ENCODE data around the gene ZBTB24.
"Not testable (repeated sequence)": the region's sequence is repeated elsewhere in the genome, so short reads cannot be mapped to it uniquely, and the experiment has no call there.

Gene ZBTB24

DNA sequence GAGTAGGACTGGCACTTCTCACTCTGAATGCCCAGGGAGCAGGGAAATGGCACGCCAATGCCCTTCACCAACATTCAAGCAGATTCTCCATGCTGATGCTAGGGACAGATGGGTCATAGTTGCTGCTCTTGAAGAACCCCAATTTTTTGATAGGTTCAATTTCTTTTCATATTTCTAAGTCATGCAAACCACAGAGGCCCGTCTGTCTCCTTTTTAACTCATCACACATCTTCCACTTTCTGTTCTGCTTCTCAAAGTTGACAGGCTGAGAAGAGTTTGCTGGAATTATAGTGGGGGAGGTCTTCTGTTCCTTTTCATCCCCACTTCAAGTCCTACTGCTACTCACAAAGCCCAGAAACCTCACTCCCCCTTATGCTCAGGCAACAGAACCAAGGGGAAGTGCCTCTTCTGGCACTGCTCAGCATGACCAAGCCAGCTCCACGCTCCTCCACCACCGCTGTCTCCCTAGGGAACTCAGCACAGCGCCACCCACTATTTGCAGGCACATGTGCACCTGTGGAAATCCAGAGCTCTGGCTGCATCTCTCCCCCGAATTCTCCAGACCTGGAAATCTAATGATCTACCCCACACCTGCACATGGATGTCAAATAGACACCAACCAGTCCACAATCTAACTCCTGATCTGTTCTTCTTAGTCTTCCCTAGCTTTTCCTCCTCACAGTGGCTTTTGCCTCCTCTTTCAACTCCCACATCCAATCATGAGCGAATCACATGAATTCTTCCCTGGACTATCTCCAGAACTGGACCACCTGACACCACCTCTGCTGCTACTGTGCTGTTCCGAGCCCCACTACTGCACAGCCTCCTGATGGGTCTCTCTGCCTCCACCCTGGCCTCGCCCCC is 10.7 kb downstream of the ZBTB24 start:
- Mint-ChIP-seq H3K4me3 (no peak overlapping the region), H3K36me3 (ENCODE audit: low read depth) (peaks cover 96% of the 10 kb centered on the region), H3K9me3 (no peaks in the 10 kb centered on the region), H3K27ac (no peak overlapping the region), H3K4me1 (ENCODE audit: low read depth) (peaks cover 26% of the 10 kb centered on the region), H3K27me3 (no peaks in the 10 kb centered on the region)
- intact Hi-C loops (cut with micrococcal nuclease): no loop called here

DNA sequence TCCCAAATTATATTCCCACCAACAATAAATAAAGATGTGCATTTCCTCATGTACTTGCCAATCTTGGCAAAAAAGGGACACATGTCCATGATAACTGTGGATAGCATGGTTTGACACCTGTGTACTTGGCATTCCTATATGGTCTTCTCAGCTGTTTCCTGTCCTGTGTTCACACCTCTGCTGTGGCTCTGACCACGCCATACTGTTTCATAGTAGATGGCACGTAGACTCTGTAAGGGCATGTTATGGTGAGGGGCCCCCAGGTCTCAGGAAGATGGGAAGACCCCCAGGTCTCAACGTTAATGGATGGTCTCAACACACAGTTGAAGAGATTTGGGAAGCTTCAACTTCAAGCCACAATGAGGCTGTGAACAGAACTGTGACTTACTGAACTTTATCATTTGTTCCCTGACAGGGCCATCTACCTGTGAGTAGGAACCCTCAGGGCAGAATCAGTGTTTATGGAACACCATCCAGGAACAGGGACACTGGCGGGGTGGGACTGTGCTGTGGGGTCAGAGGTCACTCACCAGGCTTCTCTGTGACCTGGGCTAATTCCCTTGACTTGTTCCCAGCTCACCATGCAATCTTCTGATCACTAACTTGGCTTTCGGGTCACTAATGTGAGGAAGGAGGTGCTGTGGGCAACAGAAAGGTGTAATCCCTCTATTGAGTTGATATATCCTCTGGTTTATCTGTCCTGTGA is 11.8 kb downstream of the ZBTB24 start:
- intact Hi-C loops (cut with micrococcal nuclease): no loop called here
- H3K9me3 Mint-ChIP-seq: no peaks in the 10 kb centered on the region
- peaks cover 24% of the 10 kb centered on the region for H3K4me1 Mint-ChIP-seq (ENCODE audit: low read depth)
- H3K27ac Mint-ChIP-seq: no peak overlapping the region
- no peak overlapping the region for H3K4me3 Mint-ChIP-seq
- no peaks in the 10 kb centered on the region for H3K27me3 Mint-ChIP-seq
- H3K36me3 Mint-ChIP-seq (ENCODE audit: low read depth): peaks cover 98% of the 10 kb centered on the region

DNA sequence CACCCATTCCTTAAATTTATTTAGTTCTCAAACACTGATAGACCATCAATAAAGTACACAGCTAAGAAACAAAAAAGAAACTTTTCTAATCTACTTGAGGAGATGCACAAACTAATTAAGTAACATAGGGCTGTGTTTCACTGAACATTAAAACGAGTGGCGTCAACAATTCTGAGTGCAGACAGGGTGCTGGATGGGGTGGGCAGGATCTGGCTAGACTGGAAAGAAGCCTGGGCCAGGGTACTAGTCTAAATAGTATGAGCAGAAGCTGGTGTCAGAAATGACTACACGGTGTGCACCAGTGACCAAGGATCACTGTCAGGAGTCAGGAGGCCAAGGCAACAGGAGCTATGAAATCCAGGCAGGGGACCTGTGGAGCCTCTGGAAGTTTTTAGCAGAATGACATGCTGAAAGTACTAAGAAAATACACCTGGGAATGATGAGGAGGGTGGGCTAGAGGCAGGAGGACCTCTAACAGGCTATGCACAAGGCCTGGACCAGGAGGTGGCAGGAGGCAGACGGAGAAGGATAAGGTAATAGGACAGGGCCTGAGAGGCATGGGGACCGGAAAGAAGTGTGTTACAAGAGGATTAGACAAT is 13.3 kb downstream of the ZBTB24 start:
- Mint-ChIP-seq H3K27ac (peak overlapping the region; percentile 14), H3K4me1 (ENCODE audit: low read depth) (peaks cover 24% of the 10 kb centered on the region), H3K4me3 (no peak overlapping the region), H3K36me3 (ENCODE audit: low read depth) (peaks cover 98% of the 10 kb centered on the region), H3K9me3 (no peaks in the 10 kb centered on the region), H3K27me3 (no peaks in the 10 kb centered on the region)
- intact Hi-C loops (cut with micrococcal nuclease): no loop called here

DNA sequence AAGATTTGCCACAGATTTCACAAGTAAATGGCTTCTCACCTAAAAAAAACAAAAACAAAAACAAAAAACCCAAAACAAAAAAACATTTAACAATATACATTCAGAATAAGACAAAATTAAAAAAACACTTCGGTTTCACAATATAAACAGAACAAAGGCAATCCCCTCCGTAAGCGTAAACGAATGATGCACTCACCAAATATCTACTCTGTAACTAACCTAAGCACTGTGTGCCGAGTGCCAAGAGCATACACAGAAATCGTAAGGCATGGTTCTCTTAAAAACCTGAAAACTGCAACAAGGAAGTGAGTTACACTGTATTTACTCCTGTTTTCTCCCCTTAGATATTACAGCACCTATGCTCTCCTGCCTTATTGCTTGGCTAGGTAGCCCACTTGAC is 15.3 kb downstream of the ZBTB24 start:
- no peak overlapping the region for H3K27ac Mint-ChIP-seq
- H3K36me3 Mint-ChIP-seq (ENCODE audit: low read depth): peaks cover 90% of the 10 kb centered on the region
- H3K4me3 Mint-ChIP-seq: no peak overlapping the region
- intact Hi-C loops (cut with micrococcal nuclease): no loop called here
- peaks cover 14% of the 10 kb centered on the region for H3K4me1 Mint-ChIP-seq (ENCODE audit: low read depth)
- no peaks in the 10 kb centered on the region for H3K9me3 Mint-ChIP-seq
- no peaks in the 10 kb centered on the region for H3K27me3 Mint-ChIP-seq

DNA sequence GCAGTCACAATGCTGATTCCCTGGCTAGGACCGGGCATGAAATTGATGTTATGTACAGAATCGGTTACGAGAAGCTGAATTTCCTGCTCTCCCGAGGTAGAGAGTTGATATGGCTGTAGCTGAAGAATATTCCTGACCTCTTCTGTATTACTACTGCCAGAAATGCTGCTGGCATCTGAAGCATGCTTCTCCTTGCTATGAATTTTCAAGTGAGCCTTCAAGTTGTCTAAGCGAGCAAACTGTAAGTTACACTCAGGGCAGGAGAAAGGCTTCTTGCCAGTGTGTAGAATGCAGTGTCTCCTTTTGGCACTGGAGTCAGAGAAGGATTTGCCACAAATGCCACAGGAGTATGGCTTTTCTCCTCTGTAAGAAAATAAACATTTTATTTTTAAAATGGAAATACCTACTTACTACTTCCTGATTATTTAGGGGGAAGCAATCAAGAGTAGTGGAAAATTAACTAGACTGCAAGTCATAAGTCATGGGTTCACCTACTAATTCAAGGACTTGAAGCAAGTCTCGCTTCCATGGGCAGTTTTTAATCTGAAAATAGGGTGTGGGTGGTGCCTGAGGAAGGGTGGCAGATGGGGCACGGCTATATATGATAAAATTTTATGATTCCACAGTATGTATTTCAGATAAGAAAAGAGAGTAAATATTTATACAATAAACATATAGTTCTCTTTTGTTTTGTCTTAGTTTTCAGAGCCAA is 16.7 kb downstream of the ZBTB24 start:
- intact Hi-C loops (cut with micrococcal nuclease): no loop called here
- peaks cover 89% of the 10 kb centered on the region for H3K36me3 Mint-ChIP-seq (ENCODE audit: low read depth)
- H3K4me3 Mint-ChIP-seq: no peak overlapping the region
- no peaks in the 10 kb centered on the region for H3K9me3 Mint-ChIP-seq
- H3K27ac Mint-ChIP-seq: no peak overlapping the region
- no peaks in the 10 kb centered on the region for H3K27me3 Mint-ChIP-seq
- peaks cover 7% of the 10 kb centered on the region for H3K4me1 Mint-ChIP-seq (ENCODE audit: low read depth)

DNA sequence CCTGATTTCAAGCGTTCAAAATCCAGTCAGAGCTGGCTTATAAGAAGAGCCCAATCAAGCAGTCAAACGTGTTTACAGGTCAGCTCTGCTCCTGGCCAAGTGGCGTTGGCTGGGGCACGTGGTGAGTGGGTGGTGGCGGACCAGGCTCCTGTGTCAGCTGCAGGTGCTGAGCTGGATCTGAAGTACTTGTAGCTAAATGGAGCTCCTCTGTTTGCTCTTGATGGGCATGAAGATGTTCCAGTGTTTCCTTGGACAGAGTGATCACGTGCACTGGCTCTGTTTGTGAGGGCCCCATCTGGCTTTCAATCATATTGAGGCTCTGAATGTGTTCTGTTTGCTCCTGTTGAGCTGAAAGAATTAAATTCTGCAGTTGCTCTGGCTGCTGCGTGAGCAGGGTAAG is 17.2 kb downstream of the ZBTB24 start:
- peaks cover 7% of the 10 kb centered on the region for H3K4me1 Mint-ChIP-seq (ENCODE audit: low read depth)
- H3K36me3 Mint-ChIP-seq (ENCODE audit: low read depth): peaks cover 89% of the 10 kb centered on the region
- no peak overlapping the region for H3K27ac Mint-ChIP-seq
- intact Hi-C loops (cut with micrococcal nuclease): no loop called here
- no peaks in the 10 kb centered on the region for H3K27me3 Mint-ChIP-seq
- no peak overlapping the region for H3K4me3 Mint-ChIP-seq
- H3K9me3 Mint-ChIP-seq: no peaks in the 10 kb centered on the region

DNA sequence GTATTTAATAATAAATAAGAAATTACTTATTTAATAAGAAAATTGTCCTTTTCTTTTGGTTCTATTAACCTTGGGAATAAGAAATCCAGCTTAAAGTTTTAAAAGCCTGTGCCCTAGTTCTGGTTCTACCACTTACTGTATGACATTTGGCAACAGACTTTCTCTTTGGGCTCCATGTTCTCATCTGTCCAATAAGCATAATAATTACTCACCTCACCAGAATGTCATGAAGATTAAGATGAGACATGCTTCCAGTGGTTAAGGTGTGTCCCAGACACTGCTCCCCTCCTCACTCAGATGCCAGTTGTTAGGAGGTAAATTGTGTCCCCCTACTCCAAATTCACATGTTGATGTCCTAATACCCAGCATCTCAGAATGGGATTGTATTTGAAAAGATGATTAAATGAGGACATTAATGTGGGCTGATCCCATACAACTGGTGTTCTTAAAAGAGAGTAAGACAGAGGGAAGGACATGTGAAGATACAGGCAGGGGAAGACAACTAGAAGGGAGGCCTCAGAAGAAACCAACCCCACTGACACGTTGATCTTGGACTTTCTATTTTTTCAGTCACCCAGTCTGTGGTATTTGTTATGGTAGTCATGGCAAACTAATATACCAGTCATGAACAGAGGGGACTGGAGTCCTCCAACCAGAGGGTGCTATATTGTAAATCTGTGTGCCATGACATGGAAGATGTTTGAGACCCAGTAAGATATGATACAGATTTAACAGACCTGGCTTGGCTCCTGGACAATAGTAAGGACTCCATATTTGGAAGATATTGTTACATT is 21.1 kb downstream of the ZBTB24 start:
- H3K4me1 Mint-ChIP-seq (ENCODE audit: low read depth): peaks cover 27% of the 10 kb centered on the region
- H3K4me3 Mint-ChIP-seq: no peak overlapping the region
- no peaks in the 10 kb centered on the region for H3K27me3 Mint-ChIP-seq
- no peaks in the 10 kb centered on the region for H3K9me3 Mint-ChIP-seq
- peaks cover 52% of the 10 kb centered on the region for H3K36me3 Mint-ChIP-seq (ENCODE audit: low read depth)
- no peak overlapping the region for H3K27ac Mint-ChIP-seq
- intact Hi-C loops (cut with micrococcal nuclease): no loop called here

DNA sequence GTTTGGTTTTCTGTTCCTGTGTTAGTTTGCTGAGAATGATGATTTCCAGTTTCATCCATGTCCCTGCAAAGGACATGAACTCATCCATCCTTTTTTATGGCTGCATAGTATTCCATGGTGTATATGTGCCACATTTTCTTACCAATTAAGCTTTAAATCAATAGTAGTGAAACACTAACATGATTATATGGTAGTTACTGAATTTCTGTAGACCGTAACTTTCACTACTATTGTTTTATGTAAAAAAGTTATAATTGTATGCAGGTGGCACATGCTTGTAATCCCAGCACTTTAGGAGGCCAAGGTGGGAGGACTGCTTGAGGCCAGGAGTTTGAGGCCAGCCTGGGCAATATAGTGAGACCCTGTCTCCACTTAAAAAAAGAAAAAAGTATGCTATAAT is 21.8 kb downstream of the ZBTB24 start:
- H3K27me3 Mint-ChIP-seq; H3K9me3 Mint-ChIP-seq; H3K4me3 Mint-ChIP-seq; H3K27ac Mint-ChIP-seq; intact Hi-C loops (cut with micrococcal nuclease): not testable (repeated sequence)
- peaks cover 34% of the 10 kb centered on the region for H3K4me1 Mint-ChIP-seq (ENCODE audit: low read depth)
- H3K36me3 Mint-ChIP-seq (ENCODE audit: low read depth): peaks cover 45% of the 10 kb centered on the region

DNA sequence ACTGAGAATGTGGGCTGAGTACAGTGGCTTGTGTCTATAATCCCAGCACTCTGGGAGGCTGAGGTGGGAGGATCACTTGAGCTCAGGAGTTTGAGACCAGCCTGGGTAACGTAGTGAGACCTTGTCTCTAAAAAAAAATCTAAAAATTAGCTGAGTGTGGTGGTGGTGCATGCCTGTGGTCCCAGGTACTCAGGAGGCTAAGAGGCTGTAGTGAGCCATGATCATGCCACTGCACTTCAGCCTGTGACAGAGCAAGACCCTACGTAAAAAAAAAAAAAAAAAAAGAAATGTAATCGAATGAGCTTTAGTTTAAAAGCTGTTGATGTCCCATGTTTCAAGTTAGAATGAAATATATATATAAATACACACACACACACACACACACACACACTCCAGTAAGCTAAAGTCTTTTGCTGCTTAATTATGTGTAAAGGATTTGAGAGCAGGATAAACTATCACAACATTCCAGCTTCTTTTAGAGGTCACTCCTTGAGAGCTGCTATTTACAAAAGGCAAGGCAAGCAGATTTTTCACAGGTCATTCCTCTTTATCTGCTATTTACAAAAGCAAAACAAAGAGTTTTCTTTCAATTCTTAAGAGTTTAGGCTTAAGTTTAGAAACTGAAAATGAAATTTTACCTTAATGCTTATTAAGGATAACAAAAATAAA is 22.7 kb downstream of the ZBTB24 start:
- H3K27me3 Mint-ChIP-seq: no peaks in the 10 kb centered on the region
- intact Hi-C loops (cut with micrococcal nuclease): no loop called here
- H3K36me3 Mint-ChIP-seq (ENCODE audit: low read depth): peaks cover 39% of the 10 kb centered on the region
- peaks cover 38% of the 10 kb centered on the region for H3K4me1 Mint-ChIP-seq (ENCODE audit: low read depth)
- H3K27ac Mint-ChIP-seq: no peak overlapping the region
- H3K9me3 Mint-ChIP-seq: no peaks in the 10 kb centered on the region
- no peak overlapping the region for H3K4me3 Mint-ChIP-seq

DNA sequence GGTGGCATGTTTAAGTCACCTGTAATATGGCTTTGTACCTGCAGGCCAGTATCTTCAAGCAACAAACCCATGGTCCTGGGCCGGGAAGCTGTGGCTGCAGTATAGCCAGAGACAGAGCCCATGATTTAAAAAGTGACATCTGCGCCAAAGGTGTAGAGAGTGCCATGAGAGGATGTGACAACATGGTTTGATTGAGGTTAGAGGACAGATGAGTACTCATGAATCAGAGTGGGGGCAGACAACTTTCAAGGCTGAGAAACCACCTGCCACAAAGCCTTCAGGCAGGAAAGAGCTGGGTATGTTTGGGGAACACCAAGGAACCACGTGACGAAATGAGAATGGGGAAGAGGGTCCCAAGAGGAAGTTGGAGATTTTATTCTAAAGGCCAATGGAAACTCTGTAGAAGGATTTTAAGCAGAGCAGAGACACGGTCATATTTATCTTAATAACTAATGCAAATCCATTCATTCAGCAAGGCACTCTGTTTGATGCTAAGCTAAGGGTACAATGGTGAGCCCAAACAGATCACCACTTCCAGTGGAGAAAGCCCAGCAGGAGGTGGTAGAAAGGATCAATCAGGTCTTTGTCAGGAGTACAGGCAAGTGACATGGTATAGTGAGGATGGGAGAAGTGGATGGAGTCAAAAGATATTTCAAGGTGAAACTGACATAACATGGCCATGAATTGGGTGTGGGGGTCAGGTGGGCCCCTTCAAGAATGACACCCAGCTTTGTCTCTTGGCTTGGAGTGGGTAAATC is 24.1 kb downstream of the ZBTB24 start:
- intact Hi-C loops (cut with micrococcal nuclease): no loop called here
- Mint-ChIP-seq H3K27ac (peak overlapping the region; percentile 38), H3K9me3 (no peaks in the 10 kb centered on the region), H3K36me3 (ENCODE audit: low read depth) (peaks cover 40% of the 10 kb centered on the region), H3K4me3 (no peak overlapping the region), H3K4me1 (ENCODE audit: low read depth) (peaks cover 50% of the 10 kb centered on the region), H3K27me3 (no peaks in the 10 kb centered on the region)

DNA sequence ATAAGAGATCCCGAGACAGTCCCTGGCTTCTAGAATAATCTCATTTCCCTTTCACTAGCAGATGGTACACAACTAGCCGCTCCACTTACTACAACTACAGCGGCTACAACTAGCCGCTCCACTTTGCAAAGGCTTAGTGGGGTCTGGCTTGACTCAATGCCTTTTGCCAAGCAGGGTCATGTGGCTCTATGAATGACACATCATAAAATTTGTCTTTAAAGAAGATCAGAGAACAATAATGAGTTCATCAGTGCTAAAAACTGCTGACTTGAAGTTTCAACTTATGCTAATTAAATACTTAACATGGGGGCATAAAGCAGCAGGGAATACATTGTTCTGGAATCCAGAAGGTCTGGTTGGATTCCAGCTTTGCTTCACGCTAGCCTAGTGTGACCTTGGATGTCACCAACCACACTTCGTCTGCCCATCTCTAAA is 25.4 kb downstream of the ZBTB24 start:
- Mint-ChIP-seq H3K36me3 (ENCODE audit: low read depth) (peaks cover 47% of the 10 kb centered on the region), H3K27me3 (no peaks in the 10 kb centered on the region), H3K4me3 (no peak overlapping the region), H3K27ac (peak overlapping the region; percentile 55), H3K4me1 (ENCODE audit: low read depth) (peaks cover 61% of the 10 kb centered on the region), H3K9me3 (no peaks in the 10 kb centered on the region)
- intact Hi-C loops (cut with micrococcal nuclease): no loop called here

DNA sequence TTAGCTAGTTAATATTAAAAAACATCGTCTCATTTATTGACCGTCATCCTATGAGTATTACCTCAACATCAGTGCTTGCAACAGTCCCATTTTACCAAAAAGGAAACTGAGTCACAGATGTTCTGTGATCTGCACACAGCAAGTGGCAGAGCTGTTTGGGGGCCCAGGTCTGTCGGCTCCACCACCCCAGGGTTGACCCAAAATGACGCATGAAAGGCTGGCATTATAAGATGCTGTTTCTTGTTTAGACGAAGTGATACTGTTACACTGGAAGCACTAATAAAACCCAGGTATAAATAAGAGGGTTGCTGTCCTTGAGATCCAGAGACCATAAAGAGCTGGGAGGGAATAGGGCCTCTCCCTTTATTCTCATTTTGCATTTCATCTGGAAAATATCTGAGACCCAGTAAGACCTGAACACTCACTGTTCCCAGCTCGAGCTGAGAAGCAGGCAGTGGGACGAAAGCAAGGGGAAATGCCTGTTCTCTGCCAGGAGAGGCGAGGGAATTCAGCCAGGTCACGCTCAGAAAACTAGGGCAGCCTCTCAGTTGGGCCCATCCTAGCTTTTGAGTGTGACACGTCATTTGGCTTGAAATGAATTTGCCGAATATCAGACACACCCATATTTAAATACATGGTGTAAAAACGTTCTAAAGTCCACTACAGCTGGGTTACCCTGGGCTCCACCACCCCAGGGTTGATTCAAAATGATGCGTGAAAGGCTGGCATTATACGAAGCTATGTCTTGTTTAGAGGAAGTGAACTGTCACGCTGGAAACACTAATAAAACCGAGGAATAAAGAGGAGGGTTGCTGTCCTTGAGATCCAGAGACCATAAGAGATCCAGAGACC is 26.1 kb downstream of the ZBTB24 start:
- Mint-ChIP-seq H3K9me3 (no peaks in the 10 kb centered on the region), H3K4me1 (ENCODE audit: low read depth) (peaks cover 67% of the 10 kb centered on the region), H3K27me3 (no peaks in the 10 kb centered on the region), H3K27ac (peak overlapping the region; percentile 95), H3K36me3 (ENCODE audit: low read depth) (peaks cover 47% of the 10 kb centered on the region), H3K4me3 (peak overlapping the region; percentile 96)
- intact Hi-C loops (cut with micrococcal nuclease): no loop called here

Data from dendritic cell treated with granulocyte-macrophage colony-stimulating factor and Interleukin-4, amounts not matched to agents 40 ng/mL and 50 ng/mL, for 4 days (primary cell).